ENCODE results near the gene COMMD2. TPM values are rescaled to one million over a fixed set of nuclear protein-coding genes. Genes with fewer than 3 reads are reported as not detected.

Gene COMMD2
- total and polyA plus RNA-seq, 12 donors, result 4.6 to 22.9 (median 18.8) TPM

DNA sequence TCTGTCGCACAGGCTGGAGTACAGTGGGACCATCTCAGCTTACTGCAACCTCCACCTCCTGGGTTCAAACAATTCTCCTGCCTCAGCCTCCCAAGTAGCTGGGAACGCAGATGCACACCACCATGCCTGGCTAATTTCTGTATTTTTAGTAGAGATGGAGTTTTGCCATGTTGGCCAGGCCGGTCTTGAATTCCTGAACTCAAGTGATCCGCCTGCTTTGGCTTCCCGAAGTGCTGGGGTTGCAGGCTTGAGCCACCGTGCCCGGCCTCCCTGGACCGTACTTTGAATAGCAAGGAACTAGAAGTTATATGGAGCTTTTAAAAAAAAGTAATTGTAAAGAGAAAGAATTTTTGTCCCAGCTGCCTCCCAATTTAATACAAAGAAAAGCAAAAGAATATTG, 48.4 kb upstream of the COMMD2 start:
- WGBS, 2 donors, result 88 to 92% methylated on average over 8 of the region's 8 CpGs
- no peak for DNase-seq
- intact Hi-C loops (cut with DNase I), result loop anchor here in 1 of 10 donors (10.0 kb wide), 1 partner anchor 306 kb away; no protein-coding TSS in a partner anchor

GRCh38 chr3:149796026-149796425, 43.7 kb upstream of the COMMD2 start:
- no peaks in the 10 kb centered on the region for H3K4me1 ChIP-seq

More for the DNA sequence above, 48.4 kb upstream of the COMMD2 start:
- TF ChIP-seq, protein P1, sequence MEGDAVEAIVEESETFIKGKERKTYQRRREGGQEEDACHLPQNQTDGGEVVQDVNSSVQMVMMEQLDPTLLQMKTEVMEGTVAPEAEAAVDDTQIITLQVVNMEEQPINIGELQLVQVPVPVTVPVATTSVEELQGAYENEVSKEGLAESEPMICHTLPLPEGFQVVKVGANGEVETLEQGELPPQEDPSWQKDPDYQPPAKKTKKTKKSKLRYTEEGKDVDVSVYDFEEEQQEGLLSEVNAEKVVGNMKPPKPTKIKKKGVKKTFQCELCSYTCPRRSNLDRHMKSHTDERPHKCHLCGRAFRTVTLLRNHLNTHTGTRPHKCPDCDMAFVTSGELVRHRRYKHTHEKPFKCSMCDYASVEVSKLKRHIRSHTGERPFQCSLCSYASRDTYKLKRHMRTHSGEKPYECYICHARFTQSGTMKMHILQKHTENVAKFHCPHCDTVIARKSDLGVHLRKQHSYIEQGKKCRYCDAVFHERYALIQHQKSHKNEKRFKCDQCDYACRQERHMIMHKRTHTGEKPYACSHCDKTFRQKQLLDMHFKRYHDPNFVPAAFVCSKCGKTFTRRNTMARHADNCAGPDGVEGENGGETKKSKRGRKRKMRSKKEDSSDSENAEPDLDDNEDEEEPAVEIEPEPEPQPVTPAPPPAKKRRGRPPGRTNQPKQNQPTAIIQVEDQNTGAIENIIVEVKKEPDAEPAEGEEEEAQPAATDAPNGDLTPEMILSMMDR (IDR thresholded peaks at IDR 0.05), result no peak
- H3K4me3 ChIP-seq, result no peak overlapping the region
- H3K4me1 ChIP-seq, result no peaks in the 10 kb centered on the region
- no peak for ATAC-seq
- H3K27ac ChIP-seq, result no peak overlapping the region
- H3K36me3 ChIP-seq, result no peaks in the 10 kb centered on the region
- peaks cover 0 to 8% (median 0%) of the 10 kb centered on the region in 11 donors for H3K9me3 ChIP-seq
- H3K27me3 ChIP-seq, result no peaks in the 10 kb centered on the region

GRCh38 chr3:149792452-149793270, 40.4 kb upstream of the COMMD2 start, which contains the start of gene ANKUB1:
Gene ANKUB1 (minus strand): TSS chr3:149792554. CDS start chr3:149792366, 188 bp downstream.
- Histone ChIP-seq H3K27ac (no peak within 1 kb of the TSS), H3K4me3 (no peak within 1 kb of the TSS), H3K4me1 (no peaks in the 10 kb centered on the region), H3K27me3 (peaks cover 0 to 30% (median 7%) of the 10 kb centered on the region in 7 donors), H3K9me3 (no peaks in the 10 kb centered on the region), H3K36me3 (no peaks in the 10 kb centered on the region)
- no peak for DNase-seq
- WGBS, 2 donors, result 90 to 91% methylated on average over 4 of the region's 4 CpGs
- TF ChIP-seq, protein P1 (IDR thresholded peaks at IDR 0.05), result no peak
- intact Hi-C loops (cut with DNase I), result no loop called here
- ATAC-seq, result no peak

More at GRCh38 chr3:149796026-149796425, 43.7 kb upstream of the COMMD2 start:
- 83 to 91% methylated on average over 1 of the region's 1 CpG for WGBS, 2 donors
- Histone ChIP-seq H3K36me3 (no peaks in the 10 kb centered on the region), H3K27me3 (peaks cover 0 to 17% (median 0%) of the 10 kb centered on the region in 7 donors), H3K4me3 (no peak overlapping the region), H3K9me3 (peaks cover 0 to 8% (median 0%) of the 10 kb centered on the region in 11 donors), H3K27ac (no peak overlapping the region)
- ATAC-seq (no peak), DNase-seq (no peak)
- TF ChIP-seq, protein P1 (IDR thresholded peaks at IDR 0.05), result no peak
- intact Hi-C loops (cut with DNase I), result no loop called here

DNA sequence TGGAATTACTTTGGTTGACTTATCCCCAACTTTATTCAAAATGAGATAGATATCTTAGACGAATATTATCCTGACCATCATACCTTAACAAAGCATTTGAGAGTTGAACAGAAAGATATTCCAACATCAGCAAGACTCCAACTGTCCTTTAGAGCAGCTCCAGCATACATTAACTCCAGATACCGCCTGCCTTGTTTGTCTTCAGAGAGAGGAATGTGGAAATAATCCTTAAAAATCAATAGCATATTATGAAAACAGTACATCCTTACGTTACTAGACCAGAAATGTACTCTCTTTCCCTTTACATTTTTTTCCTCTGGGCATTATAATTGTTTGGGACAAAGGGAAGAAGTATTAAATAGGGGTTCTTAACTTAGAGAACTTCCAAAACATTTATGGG, 38.4 kb upstream of the COMMD2 start:
- no peak overlapping the region for H3K27ac ChIP-seq
- H3K27me3 ChIP-seq, result peaks cover 0 to 30% (median 7%) of the 10 kb centered on the region in 7 donors
- H3K4me1 ChIP-seq, result no peaks in the 10 kb centered on the region
- WGBS, 2 donors, result 66 to 79% methylated on average over 3 of the region's 3 CpGs
- no peaks in the 10 kb centered on the region for H3K36me3 ChIP-seq
- intact Hi-C loops (cut with DNase I), result no loop called here
- ATAC-seq (no peak), DNase-seq (no peak)
- no peak overlapping the region for H3K4me3 ChIP-seq
- no peaks in the 10 kb centered on the region for H3K9me3 ChIP-seq
- TF ChIP-seq, protein P1 (IDR thresholded peaks at IDR 0.05), result no peak
